PC-9 (cell line): Measurements from ENCODE around the gene NID2. TPM values are rescaled to one million over a fixed set of nuclear protein-coding genes. Genes with fewer than 3 reads are reported as not detected.

ENCODE experiments used
- BruUV-seq: library from RNA; stranded (reverse); fragments of 400-500 nt; replicated peaks from 2 replicates; lab custom pipeline; 2021; lab: Mats Ljungman, UMichigan
- CTCF ChIA-PET: fragments of 300-600 bp; sonication (Branson Sonifier 250); formaldehyde crosslinking; loops from one replicate; lab custom pipeline; 2022; ENCODE audit warnings: antibody characterized with exemption; lab: Charles Lee
- POLR2A ChIA-PET: fragments of 300-600 bp; sonication (Branson Sonifier 250); formaldehyde crosslinking; loops from one replicate; lab custom pipeline; 2022; ENCODE audit warnings: antibody characterized with exemption; ENCODE audit not compliant: unreplicated experiment; lab: Charles Lee
- DNase-seq, 2 experiments: peaks; one replicate each; pipeline versions ENCODE4 v3.0.0 to v3.0.0-alpha.2; 2015 to 2022; ENCODE audit warnings: mixed read lengths in 1 of 2
- H2AFZ ChIP-seq: fragments of 200-600 bp; sonication (generic); 2 replicates; pipeline ENCODE4 v1.8.1; 2017; ENCODE audit warnings: antibody characterized with exemption
- H3F3A ChIP-seq: fragments of 200-600 bp; sonication (generic); 2 replicates; pipeline ENCODE4 v1.8.1; 2017; ENCODE audit warnings: antibody characterized with exemption, mild to moderate bottlenecking, low read depth; ENCODE audit not compliant: insufficient read depth
- H3K27ac ChIP-seq: fragments of 200-600 bp; sonication (generic); 2 replicates; pipeline ENCODE4 v1.6.1; 2016; ENCODE audit warnings: mixed run types
- H3K27me3 ChIP-seq: fragments of 200-600 bp; sonication (generic); 2 replicates; pipeline ENCODE4 v1.6.1; 2016; ENCODE audit warnings: low read depth, mixed run types; ENCODE audit not compliant: insufficient read depth
- H3K36me3 ChIP-seq: fragments of 200-600 bp; sonication (generic); 2 replicates; pipeline ENCODE4 v1.6.1; 2016; ENCODE audit warnings: low read depth, mixed run types
- H3K4me1 ChIP-seq: fragments of 200-600 bp; sonication (generic); replicated peaks from 2 replicates; pipeline ENCODE4 v1.6.1; 2016; ENCODE audit warnings: mixed run types; ENCODE audit not compliant: insufficient read depth
- H3K4me2 ChIP-seq: fragments of 200-600 bp; sonication (generic); 2 replicates; pipeline ENCODE4 v1.6.1; 2017; ENCODE audit warnings: mixed run types
- H3K4me3 ChIP-seq: fragments of 200-600 bp; sonication (generic); 2 replicates; pipeline ENCODE4 v1.6.1; 2016; ENCODE audit warnings: mixed run types
- H3K79me2 ChIP-seq: fragments of 200-600 bp; sonication (generic); 2 replicates; pipeline ENCODE4 v1.6.1; 2017; ENCODE audit warnings: low read depth, mixed run types
- H3K9me2 ChIP-seq: fragments of 200-600 bp; sonication (generic); 2 replicates; pipeline ENCODE4 v1.8.1; 2017; ENCODE audit warnings: mild to moderate bottlenecking; ENCODE audit not compliant: insufficient read depth
- H3K9me3 ChIP-seq: fragments of 200-600 bp; sonication (generic); 2 replicates; pipeline ENCODE4 v1.8.1; 2016; ENCODE audit warnings: low read depth; ENCODE audit not compliant: insufficient read depth
- H4K20me1 ChIP-seq: fragments of 200-600 bp; sonication (generic); 2 replicates; pipeline ENCODE4 v1.8.1; 2017; ENCODE audit not compliant: insufficient read depth
- CTCF ChIP-seq: fragments of 200-600 bp; sonication (generic); conservative IDR thresholded peaks from 2 replicates; pipeline ENCODE4 v1.6.1; 2017; ENCODE audit warnings: mixed run types, antibody characterized with exemption, mild to moderate bottlenecking, moderate library complexity
- EZH2 ChIP-seq: fragments of 200-600 bp; sonication (generic); IDR thresholded peaks from 2 replicates; pipeline ENCODE4 v1.8.0; 2017; ENCODE audit warnings: antibody characterized with exemption, low read depth
- intact Hi-C: fragments of 100-400 bp; cut with micrococcal nuclease; formaldehyde crosslinking; loops from one replicate; pipeline ENCODE4 v1.10.0; 2022; ENCODE audit not compliant: unreplicated experiment
- total RNA-seq: library from RNA; stranded (reverse); gene quantifications from 2 replicates; pipeline ENCODE4 v1.2.3, GENCODE V29; 2021

The NID2 gene
- total RNA-seq, 1 experiment from 2014 or later = 0.11 TPM

GRCh38 chr14:52049721-52050588 lies 18.9 kb downstream of the NID2 start:
- DNase-seq = no peak
- BruUV-seq = no TSS peak
- H3K4me2 ChIP-seq = no peak overlapping the region
- ChIA-PET CTCF (no interaction called here), POLR2A (interaction anchor here (0.7 kb wide), 1 partner anchor 10 kb away, joined by 3 read pairs; no protein-coding TSS in a partner anchor)
- no peaks in the 10 kb centered on the region for H4K20me1 ChIP-seq
- no peaks in the 10 kb centered on the region for H3K9me2 ChIP-seq
- H3K9me3 ChIP-seq = no peaks in the 10 kb centered on the region
- no peaks in the 10 kb centered on the region for H3K36me3 ChIP-seq
- H3K27me3 ChIP-seq = no peaks in the 10 kb centered on the region
- no peaks in the 10 kb centered on the region for H3K79me2 ChIP-seq
- H3K4me1 ChIP-seq = peaks cover 9% of the 10 kb centered on the region
- TF ChIP-seq CTCF = no peak
- TF ChIP-seq EZH2 = no peak
- no peaks in the 10 kb centered on the region for H3F3A ChIP-seq
- H3K27ac ChIP-seq = no peak overlapping the region
- H2AFZ ChIP-seq = no peak overlapping the region
- intact Hi-C loops = no loop called here
- H3K4me3 ChIP-seq = no peak overlapping the region

GRCh38 chr14:52049271-52049670 lies 19.6 kb downstream of the NID2 start:
- Histone ChIP-seq H3F3A (no peaks in the 10 kb centered on the region), H3K4me3 (no peak overlapping the region), H3K79me2 (no peaks in the 10 kb centered on the region), H3K9me2 (no peaks in the 10 kb centered on the region), H3K9me3 (no peaks in the 10 kb centered on the region), H2AFZ (no peak overlapping the region), H3K4me1 (peaks cover 14% of the 10 kb centered on the region), H3K27ac (no peak overlapping the region), H3K27me3 (no peaks in the 10 kb centered on the region), H4K20me1 (no peaks in the 10 kb centered on the region), H3K4me2 (no peak overlapping the region), H3K36me3 (no peaks in the 10 kb centered on the region)
- TF ChIP-seq CTCF (no peak), EZH2 (no peak)
- POLR2A ChIA-PET = no interaction called here
- CTCF ChIA-PET = no interaction called here
- DNase-seq = no peak
- no TSS peak for BruUV-seq
- intact Hi-C loops = no loop called here

- H4K20me1 ChIP-seq = no peaks in the 10 kb centered on the region
- H3K9me3 ChIP-seq = no peaks in the 10 kb centered on the region
- DNase-seq = no peak
- H3K4me3 ChIP-seq = no peak overlapping the region
- TF ChIP-seq EZH2 (no peak), CTCF (no peak)
- no peaks in the 10 kb centered on the region for H3K9me2 ChIP-seq
- ChIA-PET CTCF (no interaction called here), POLR2A (no interaction called here)
- no peak overlapping the region for H3K27ac ChIP-seq
- no peaks in the 10 kb centered on the region for H3K79me2 ChIP-seq
- no peaks in the 10 kb centered on the region for H3F3A ChIP-seq
- no peak overlapping the region for H3K4me2 ChIP-seq
- intact Hi-C loops = no loop called here
- no peaks in the 10 kb centered on the region for H3K36me3 ChIP-seq
- peaks cover 14% of the 10 kb centered on the region for H3K4me1 ChIP-seq
- BruUV-seq = no TSS peak
- no peaks in the 10 kb centered on the region for H3K27me3 ChIP-seq
- peak overlapping the region; percentile 58; the same call in 1 of the 2 replicates for H2AFZ ChIP-seq
These were observed 20.1 kb downstream of the NID2 start for GRCh38 chr14:52048641-52049204.
